Measurements from ENCODE around the gene HAAO.

DNA sequence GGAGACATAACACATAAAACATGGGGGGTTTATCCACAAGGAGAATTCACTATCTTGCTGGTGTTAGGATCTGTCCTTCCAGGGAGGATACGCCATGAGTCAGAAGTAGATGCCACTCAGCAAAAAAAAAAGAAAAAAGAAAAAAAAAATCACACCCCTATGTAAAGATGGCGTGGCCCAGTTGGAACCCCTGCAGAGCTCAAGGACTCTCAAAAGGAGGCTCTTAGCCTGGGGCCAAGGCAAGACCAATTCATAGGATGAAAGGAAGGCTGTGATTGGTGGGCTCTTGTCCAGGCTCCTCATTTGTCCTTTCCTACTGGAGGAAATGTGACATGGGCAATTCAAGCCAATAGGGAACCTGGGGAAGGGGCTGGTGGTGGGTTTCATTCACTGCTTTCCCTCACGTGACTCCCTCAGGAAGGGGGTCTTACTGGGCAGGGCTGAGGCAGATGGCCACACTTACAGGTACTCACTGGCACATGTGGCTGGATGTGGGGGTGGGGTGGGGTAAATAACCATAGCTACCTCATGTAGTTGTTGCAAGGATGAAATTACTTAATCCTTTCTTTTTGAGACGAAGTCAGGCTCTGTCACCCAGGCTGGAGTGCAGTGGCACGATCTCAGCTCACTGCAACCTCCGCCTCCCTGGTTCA is 38.7 kb upstream of the HAAO start:
- TF ChIP-seq POLR2A (IDR thresholded peaks at IDR 0.05) (no peak), POLR2AphosphoS5 (IDR thresholded peaks at IDR 0.05) (no peak), EP300 (IDR thresholded peaks at IDR 0.05) (no peak)
